ENCODE data around the gene AOPEP.
"Not testable (repeated sequence)": the region's sequence is repeated elsewhere in the genome, so short reads cannot be mapped to it uniquely, and the experiment has no call there.

AOPEP gene

DNA sequence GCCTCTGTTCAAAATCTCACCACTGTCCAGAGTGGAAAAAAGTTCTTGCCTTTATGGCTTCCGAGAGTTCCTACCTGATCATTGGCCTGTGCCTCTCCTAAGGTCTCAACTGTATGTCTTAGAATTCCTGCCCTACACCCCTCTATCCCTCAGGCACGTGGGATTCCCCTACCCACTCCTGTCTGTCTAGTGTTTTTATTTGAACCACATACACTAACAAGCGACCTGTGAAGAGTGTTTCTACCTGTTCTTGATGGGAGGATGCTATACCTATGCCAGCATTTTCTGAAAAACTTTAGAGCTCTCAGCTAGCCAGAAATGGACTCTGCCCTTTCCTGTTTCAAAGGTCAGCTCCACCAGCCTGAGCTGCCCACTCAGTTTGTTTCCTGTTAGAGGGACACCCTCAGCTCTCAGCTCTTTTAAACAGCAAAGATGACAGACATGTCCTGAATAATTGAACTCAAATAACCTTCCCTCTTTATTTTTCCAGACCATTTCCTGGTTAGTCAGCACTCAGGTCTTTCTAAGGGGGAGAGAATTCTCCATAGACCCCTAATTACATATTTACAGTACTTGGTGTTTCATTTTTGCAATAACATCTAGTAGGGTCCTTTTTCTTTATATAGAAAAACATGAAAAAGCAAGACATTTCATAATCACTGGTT, 214.8 kb downstream of the AOPEP start:
- peak; percentile 16 for DNase-seq

DNA sequence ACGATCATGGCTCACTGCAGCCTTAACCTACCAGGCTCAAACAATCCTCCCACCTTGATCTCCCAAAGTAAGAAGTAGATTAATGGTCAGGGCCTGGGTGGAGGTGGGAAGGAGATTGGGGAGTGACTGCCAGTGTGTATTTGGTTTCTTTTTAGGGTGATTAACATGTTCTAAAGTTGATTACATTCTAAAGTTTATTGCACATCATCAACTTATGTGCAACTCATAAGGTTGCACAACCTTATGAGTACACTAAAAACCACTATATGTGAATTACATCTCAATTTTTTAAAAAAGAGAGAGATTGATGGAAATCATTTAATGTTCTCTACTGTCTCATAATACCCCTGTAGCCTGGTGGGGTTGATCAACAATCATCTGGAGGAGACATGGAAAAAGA, 218.1 kb downstream of the AOPEP start:
- peak; percentile 11 for DNase-seq

GRCh38 chr9:94945197-94946144, 219.0 kb downstream of the AOPEP start:
- no peak for DNase-seq

GRCh38 chr9:94946256-94946655, 219.8 kb downstream of the AOPEP start:
- DNase-seq = no peak

- DNase-seq = no peak
Measured at GRCh38 chr9:94948567-94949235, 222.2 kb downstream of the AOPEP start.

DNA sequence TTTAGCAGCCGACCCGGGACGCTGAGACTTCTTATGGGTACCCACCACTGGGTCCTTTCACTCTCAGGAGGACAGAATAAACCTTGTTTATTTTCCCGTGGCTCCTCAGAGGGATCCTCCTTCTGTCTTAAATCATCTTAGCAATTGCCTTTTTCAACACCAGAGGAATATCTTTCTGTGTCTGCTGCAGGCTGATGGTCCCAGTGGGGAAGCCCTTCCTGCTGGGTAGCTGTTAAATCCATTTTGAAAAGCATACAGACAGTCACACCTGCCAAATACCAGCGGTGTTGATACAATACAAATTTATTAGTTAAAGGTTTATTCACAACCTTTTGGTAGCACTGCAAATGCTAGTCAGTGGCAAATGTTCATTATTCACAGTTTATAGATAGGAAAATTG, 222.9 kb downstream of the AOPEP start:
- no peak for DNase-seq

DNA sequence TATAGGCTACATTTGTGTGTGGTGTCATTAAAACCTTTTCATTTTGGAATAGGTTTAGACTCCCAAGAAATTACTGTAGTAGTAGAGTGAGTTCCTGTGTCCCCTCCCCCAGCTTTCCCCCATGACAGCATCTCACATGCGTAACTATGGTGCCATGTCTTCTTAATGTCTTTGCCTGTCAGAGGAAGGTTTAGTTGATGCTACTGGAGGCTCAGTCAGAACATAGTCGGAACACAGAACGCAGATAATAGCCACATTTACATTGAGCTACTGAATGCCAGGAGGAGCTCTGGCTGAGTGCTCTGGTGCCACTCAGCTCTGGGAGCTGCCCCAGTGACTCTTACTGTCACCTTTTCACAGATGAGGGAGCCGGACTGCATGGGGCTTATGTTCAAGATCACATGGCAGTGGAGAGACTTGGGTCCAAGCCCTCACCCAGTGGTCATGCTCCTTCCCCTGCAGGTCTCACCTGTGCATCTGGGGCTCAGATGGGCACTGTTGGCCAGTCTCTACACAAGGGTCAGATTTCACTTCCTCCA, 223.6 kb downstream of the AOPEP start:
- DNase-seq = no peak

DNA sequence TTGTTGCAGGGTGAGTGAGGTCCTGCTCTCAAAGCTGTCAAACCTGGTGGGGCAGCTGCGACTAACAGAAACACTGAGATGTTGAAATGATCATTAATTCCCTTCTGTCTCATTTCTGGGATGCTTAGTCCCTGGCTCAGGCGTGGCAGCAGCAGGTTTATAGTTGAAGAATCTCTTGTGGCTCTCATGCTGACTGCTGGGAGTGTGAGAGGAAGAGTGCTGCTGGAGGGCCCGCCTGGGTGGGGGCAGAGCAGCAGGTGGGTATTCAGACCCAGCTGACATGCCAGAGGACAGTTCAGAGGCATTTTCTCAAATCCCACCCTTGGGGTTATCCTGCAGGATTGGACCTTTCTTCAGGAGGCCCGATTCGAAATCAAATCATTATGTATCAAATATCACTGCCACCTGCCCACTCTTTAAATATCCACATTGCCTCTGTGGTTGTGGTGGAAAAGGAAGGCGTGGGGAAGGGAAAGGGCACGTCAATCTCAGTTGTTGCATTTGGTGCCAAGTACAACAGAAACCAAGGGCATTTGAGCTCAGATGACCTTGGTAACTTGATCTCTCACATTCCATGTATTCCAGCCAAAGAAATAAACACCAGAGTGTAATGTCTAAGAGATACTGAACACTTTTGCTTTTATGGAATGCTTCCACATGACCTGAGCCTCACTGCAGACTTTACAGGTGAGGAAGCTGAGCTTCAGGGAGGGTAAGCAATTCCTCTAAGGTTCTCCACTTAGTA, 224.3 kb downstream of the AOPEP start:
- no peak for DNase-seq

DNA sequence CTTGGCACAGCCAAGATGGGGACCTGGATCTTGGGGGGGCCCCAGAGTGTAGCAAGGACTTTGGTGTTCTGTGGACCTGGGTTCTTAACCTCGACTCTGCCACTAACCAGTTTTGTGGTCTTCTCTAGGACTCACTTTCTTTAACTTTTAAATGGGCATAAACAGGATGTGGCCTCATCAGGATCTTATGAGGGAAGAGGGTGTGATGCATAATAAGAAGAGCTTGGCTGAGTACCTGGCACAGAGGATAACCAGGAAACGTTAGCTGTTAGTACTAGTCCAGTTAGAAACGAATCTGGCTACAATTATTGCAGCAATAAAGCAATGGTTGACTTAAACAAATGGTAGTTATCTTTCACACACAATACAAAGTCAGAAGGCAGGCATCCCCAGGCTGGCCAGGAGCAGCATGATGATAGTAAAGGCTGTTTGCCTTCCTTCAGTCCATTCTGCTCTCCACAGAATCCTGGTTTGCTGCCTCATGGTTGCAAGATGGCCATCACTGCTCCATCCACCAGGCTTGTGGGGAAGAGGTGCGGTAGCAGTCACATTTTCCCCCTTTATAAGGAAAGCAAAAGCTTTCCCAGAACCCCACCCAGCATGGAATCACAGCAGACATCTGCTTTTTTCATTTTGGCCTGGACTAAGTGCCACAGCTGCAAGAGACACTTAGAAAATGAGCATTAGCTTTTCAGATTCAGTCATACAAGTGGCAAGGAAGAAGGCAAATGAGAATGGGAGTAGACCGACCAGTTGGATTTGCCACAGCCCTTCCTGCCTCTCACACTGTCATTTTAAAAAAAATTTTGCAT, 225.0 kb downstream of the AOPEP start:
- no peak for DNase-seq

DNA sequence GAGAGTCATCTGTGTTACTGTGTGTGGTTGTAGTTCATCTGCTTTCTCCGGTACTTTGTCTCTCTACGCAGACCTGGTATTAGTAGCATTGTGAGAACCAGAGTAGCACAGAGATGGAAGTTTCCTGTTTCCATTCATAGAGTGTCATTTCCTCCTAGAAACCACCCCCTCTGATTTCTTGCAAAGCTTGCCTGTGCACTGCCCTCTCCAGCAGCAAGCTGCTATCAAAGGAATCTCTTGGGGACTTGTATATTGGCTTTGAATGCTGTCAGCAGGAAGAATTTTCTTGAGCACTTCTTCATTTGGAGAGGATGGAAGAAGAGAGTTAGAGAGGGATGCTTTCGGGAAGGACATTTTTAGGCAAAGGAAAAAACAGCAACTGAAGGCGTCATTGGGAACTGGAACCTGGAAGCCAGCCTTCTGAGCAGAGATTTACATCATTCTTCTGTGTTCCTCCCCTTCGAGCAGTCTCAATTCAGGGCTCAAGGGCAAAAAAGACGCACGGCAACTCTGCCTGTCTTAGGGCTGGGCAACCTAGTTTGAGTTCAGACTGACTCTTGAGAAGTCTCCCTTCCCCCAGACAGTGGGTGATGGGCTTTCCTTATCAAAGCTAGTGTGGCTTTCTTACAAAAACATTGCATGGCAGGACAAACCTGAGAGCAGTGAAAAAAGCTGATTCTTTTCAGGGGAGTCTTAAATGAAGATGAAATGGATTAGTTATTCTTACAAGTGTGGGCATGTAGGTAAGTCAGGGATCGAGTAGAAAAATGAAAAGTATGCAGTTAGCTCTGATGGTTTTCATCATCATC, 226.3 kb downstream of the AOPEP start:
- no peak for DNase-seq

GRCh38 chr9:94956731-94957130, 230.2 kb downstream of the AOPEP start:
- DNase-seq = no peak

DNA sequence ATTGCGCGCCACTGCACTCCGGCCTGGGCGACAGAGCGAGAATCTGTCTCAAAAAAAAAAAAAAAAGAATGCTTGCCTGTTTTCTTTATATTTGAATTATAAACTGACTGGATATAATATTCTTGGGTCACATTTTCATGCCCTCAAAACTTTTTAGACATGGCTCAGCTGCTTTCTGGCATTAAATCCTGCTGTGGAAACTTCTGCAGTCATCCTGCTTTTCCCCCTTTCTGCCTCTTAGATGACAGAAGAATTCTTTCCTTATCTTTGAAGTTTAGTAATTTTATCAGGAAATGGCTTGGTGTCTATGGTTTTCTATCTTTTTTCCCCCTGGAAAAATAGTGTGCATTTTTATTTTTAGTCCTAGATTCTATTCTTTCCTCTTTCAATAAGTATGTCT, 234.5 kb downstream of the AOPEP start:
- no peak for DNase-seq

DNA sequence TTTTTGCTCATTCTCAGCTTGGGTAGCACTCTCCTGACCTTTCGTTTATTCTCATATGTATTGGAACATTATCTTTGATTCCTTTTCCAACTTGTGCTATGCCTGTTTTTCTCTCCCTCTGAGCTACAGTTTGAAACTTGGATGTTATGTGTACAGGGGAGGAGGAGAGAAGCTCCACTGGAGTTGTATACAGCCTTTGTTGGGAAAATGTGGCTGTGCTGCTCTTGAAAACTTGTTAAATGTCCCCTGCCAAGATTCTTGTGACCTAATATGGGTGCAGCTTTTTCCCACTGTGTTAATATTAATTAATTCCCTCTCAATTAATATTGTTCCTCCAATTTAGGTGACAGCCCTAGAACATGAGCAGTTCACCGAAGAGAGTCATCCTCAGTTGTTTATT, 235.4 kb downstream of the AOPEP start:
- no peak for DNase-seq

- DNase-seq = not testable (repeated sequence)
Measured at GRCh38 chr9:94965631-94966030, 239.1 kb downstream of the AOPEP start.

- DNase-seq = not testable (repeated sequence)
Measured at GRCh38 chr9:94966046-94966445, 239.5 kb downstream of the AOPEP start.

DNA sequence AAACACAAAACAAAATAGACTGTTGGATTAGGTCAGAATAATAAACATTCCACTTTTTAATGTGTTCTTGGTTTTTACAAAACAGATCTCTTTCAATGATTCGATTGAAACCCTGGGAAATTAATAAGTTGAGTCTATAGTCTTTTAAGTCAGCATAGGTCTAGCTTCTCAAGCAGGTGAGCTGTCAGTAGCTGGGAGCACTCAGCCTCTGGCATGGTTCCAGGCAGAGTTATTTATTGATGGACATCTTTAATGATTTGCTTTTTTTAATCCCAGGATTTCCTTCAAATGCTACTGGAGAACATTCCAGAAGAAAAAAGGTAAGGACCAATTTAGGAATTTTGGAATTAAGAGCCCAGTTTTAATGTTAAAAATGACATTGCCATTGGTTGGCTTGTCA, 241.0 kb downstream of the AOPEP start:
- no peak for DNase-seq

DNA sequence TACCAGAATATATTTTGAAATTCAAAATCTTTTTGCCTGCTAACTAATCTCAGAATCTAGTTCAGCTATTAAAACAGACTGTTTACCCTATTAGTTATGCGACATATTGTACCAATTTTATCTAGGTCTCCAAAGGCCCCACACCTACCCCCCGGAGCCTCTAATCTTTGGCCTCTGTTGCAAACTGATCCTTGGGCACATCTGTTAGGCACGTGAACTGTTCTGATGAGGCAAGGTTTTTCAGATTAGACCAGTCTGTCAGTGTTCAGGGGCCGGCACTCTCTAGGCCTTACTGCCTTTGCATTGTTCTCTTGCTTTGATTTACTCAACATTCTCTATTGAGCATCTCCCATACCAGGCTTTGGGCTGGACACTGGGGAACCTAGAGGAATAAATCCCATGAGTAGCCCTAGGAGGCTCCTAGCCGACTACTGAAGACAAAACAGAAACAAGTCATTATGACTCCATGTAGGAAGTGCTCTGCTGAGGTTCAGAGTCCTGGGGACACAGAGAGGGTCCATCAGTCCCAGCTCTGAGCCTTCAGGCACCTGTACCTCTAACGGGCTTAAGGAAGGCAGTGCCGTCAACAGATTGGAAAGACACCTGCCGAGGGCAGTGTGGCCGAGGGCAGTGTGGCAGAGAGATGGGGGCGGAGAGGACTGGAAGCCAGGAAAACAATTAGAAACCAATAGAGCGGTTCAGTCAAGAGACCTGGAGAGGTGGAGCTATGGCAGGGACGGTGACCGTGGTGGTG, 245.1 kb downstream of the AOPEP start:
- DNase-seq = no peak

- no peak for DNase-seq
Measured at GRCh38 chr9:94973451-94973941, 247.0 kb downstream of the AOPEP start.

GRCh38 chr9:94974154-94974879, 247.8 kb downstream of the AOPEP start:
- DNase-seq = no peak
